Kidney tubule cell (primary cell): ENCODE results near the gene TGFBR1.
"Not testable (repeated sequence)": the region's sequence is repeated elsewhere in the genome, so short reads cannot be mapped to it uniquely, and the experiment has no call there.

Source experiments
- DNase-seq: peaks from one replicate; pipeline ENCODE4 v3.0.0-alpha.2; 2018; ENCODE audit warnings: low spot score

Gene TGFBR1

DNA sequence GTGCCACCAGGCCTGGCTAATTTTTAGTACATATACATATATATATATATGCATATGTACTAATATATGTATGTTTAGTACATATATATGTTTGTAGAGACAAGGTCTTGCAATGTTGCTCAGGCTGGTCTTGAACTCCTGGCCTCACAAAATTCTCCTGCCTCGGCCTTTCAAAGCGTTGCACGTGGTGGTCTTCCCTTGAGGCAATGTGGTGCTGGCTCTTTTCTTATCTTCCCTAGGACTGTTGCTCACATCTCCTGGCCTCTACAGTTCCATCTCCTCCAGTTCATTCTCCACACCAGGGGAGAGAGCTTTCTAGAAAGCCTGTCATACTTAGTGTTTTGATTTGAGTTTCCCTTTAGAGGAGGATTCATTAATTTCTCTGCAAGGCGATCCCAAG is 28.9 kb upstream of the TGFBR1 start:
- DNase-seq, result no peak

DNA sequence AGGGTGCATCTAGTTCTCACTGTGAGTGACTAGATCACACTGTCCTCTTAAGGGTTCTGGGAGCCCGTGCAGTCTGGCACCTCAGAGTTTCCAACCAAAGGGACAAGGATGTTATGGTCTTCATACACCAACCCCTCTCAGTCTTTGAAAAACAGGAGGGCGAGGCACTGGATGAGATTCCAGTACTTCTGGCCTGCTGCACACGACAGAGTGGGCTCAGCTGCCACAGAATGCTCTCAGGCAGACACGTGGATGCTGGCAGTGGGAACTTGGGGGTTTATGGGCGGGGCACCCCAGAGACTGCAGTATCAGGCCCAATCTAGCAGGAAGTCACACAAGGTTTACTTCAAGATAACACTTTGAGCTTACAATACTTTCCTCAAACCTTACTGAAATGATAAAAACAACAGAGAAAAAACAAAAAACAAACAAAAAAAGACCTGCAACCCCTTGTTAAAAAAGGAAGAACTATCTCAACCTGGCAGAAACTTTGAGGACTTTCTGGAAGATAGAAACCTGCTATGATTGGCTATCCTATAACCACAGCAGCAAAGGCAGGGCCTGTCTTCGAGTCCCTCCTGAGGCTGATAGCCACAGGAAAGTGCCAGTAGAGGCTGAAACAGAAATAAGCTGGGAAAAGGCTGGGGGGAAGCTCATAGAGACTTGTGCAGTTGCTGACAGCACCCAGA is 28.3 kb upstream of the TGFBR1 start:
- no peak for DNase-seq

DNA sequence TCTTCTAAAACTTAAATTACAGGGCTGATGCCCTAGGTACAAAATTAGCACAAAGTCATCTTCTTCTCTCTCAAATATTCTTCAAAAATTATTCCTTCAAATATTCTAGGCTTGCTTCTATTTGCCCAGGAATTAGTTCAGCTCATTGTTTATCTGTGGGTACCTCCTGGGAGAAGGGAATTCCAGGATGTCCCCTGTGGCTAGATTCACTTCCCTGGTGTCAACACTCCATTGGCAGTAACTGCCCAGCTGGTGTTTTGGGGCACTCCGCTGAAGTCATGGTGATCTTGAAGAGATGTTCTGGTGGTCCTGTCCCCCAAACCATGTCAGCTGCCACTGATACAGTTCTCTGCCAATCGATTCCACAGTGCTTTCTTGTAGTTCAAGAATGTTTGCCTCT is 26.2 kb upstream of the TGFBR1 start:
- DNase-seq, result no peak

DNA sequence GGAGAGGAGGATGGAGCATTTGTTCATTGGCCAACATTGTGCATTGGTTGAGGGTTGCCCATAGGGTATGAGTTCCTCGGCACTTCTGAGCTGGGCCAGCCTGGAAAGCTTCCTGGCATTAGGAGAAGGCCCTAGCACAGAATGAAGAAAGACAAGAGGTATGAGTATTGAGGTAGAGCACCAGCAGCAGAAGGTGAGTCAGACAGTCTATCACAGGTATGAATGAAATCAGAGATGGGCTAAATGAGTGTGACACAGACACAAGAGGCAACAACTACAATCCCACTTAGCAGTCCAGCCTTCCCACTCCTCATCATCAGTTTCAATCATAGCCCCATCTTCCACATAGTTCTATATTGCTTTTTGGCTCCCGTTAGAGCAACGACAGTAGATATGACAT is 25.4 kb upstream of the TGFBR1 start:
- peak; percentile 4 for DNase-seq

DNA sequence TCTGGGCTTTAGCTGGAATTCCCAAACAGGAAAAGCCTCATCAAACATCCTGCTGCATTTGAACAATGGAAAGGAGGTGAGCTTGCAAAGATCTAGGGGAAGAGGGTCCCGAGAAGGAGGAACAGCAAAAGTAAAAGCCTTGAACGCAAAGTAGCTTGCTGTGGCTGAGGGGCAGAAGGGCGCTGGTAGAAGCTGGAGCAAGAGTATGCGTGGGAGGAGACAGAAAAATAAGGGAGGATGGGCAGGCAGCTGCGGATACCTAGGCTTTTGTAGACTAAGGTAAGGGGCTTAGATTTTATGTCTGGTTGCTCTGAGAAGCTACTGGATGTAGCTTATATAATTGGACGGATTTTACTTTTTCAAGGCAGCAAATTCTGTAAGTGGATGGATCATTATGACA is 21.9 kb upstream of the TGFBR1 start:
- DNase-seq, result no peak

DNA sequence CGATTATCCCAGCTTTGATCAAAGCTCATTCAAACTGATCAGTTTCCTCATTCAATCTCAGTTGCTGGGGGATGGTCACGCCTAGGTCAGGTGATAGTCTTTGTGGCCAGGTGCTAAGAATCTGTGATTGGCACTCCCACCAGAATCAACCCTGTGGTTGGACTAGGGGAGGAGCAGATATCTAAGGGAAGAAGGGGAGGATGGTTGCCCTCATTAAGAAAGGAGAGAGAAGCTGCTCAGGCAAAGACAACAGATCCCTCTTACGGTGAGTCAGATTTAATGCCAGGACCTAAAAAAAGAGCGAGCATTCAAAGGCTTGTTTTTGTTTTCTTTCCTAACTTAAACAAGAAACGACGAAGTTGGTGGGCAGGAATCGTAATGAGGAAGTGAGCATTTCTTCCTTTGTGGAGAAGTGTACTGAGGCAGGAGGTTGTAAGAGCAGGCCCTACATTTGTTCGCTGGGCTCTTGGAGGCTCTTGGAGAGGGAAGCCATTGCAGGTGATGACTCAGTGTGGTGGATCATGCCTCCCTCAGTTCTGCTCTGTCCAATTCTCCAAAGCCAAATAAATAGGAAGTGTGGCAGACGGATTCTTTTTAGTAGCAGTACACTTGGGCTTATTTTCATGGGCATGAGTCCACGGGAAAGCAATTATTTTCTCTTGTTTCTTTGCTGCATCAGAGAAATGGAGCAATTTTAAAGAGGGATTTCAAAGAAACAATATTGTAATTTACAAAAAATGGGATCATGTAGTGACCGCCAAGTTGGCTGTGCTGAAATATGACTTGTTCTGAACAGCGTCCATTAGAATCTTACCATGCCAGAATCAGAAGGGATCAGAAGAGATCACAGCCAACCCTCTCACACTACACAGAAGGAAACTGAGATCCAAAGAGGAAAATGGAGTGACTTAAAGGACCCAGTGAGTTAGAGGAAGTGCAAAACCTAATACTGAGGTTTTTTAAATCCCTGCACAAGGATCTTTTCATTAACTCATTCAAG is 18.7 kb upstream of the TGFBR1 start:
- DNase-seq, result peak; percentile 21

DNA sequence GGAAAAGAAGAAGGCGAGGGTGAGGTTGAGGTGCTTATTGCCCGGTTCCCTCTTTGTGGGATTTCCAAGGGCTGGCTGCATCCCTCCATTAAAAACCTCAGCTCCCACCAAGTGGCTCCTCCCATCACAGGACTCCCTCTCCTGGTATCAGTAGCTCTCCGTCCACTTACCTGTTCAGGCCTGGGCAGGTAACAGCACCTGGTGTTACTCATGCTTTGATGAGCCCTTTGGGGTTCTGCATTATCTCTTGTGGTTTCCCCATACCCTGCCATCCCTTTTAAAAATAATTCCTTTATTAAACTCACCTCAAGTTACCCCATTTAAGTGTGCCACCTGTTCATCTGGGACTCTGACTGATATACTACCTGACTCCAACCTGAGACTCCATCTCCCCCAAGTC is 17.5 kb upstream of the TGFBR1 start:
- no peak for DNase-seq

DNA sequence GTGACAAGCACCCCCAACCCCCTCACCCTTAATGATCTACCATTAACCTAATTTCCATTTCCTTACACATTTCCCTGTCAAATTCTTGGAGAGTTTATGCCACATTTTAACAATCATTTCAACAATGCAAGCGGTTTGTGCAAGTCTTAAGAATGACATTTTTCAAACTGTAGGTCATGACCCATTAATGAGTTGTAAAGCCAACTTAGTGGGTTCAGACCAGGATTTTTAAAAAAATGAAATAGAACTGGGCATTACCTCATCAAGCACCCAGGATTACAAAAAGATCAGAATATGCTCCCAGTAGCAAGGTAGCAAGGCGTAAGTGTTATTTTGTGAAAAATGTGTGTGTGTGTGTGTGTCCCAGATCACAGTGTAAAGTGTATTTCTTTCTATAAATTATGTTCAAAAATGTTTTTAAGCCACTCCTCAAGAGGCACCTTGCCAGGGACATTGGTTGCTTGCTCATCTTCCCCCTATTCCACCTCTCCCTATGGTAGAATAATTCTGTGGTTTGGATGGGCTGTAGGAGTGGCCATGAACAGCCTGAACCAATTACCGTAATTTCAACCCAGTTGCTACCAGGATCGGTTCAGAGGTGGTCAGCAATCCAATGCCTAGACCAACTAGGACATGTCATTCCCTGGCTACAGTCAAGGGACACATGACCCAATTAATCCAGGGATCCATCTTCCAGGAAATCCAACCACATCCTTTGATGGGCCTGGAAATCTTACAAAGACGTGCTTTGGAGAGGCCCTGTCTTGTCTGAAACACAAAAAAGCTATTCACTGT is 14.4 kb upstream of the TGFBR1 start:
- DNase-seq, result peak; percentile 45

DNA sequence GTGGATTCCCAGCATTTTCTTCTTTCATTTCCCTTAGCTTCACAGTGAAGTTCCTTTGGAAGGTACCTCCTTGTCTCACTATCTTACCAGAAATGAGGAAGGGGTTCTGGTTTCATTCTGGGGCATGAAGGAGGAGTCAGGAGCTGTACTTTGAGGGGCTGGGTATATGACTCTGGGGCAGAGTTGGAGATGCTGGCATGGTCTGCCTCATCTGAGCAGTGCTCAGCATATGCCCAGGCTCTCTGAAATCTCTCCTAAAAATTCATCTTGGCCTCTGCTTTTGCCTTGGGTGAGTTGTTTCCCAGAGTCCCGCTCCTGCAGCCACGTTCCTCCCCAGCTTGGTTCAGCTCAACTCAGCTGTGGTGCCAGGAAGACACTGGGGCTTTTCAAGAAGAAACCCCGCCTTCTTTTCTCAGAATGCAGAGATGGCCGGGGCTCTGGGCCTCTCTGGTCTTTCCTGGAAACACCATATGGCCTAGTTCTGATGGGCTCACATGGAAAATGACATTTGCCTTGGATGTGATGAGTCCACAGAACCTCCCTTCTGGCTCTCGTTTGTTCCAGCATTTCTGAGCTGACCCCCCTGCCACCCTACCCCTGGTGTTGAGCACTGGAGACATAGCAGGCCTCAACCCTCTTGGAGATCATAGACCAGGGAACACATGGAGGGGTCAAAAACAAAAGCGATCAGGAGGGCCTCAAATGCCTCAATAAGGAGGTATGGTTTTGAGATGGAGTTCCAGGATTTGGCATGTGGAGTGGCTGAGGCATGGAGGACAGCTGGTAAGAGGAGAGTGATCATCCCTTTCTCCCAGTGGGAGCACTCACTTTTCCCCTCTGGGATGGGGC is 12.0 kb upstream of the TGFBR1 start:
- no peak for DNase-seq

DNA sequence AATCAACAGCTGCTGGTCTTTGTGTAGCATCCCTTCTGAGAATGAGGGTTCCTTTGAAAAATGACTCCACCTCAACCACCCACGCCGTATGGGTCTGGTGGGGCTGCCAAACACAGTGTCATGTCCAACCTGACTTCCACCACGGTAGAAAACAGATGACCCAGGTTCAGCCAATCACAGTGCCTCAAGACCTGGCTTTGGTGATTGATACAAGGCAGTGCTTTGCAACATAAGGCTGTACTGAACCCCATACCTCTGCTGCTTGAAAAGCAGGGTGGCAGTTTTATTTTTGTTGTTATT is 11.5 kb upstream of the TGFBR1 start:
- no peak for DNase-seq

DNA sequence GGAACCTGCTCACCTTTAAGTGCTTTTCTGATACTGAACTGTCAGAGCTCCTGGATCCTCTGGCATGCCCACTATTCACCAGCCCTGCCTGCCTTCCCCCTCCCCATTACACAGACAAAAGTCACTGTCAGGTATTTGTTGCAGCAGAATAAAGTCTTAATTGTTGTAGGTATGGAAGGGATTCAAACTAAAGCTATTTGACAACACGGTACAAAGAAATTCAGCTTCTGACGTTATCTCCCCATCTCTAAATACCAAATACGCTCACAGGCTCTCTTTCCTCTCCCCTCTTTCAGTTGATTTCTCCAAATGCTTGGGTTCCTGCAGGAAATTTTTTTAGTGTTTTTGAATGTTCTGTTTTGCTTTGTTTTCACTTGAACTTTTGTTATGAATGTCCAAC is 9.3 kb upstream of the TGFBR1 start:
- DNase-seq, result no peak

DNA sequence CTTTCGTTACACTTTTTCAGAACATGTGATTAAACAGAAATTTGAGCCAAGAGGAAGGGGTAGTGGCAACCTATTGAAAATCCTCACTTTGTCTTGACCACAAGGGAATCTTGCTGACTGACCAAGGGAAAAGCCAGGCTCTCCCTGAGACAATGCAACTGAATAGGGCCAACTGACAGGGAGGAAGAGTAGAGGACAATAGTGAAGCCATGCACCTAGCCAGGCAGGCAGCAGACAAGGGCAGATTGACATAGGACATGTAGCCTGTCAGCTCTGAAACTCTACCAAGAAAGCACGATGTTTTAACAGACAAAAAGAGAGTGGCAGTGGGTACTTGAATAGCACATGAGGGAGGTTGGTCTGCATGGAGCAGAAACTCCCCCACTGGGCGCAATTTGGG is 8.5 kb upstream of the TGFBR1 start:
- DNase-seq, result no peak

DNA sequence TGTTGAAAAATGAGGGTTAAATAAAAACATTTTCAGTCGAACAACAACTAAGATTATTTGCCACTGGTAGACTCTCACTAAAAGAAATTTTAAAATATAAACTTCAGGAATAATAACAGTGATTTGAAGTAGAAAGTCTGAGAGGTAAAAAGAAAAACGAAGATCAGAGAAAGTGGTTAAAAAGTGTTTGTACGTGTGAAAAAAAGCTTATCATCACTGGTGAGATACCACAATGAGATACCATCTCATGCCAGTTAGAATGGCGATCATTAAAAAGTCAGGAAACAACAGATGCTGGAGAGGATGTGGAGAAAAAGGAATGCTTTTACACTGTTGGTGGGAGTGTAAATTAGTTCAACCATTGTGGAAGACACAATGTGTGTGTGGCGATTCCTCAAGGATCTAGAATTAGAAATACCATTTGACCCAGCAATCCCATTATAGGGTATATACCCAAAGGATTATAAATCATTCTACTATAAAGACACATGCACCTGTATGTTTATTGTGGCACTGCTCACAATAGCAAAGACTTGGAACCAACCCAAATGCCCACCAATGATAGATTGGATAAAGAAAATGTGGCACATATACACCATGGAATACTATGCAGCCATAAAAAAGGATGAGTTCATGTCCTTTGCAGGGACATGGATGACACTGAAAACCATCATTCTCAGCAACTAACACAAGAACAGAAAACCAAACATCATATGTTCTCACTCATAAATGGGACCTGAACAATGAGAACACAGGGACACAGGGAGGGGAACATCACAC is 4.9 kb upstream of the TGFBR1 start:
- DNase-seq, result not testable (repeated sequence)

DNA sequence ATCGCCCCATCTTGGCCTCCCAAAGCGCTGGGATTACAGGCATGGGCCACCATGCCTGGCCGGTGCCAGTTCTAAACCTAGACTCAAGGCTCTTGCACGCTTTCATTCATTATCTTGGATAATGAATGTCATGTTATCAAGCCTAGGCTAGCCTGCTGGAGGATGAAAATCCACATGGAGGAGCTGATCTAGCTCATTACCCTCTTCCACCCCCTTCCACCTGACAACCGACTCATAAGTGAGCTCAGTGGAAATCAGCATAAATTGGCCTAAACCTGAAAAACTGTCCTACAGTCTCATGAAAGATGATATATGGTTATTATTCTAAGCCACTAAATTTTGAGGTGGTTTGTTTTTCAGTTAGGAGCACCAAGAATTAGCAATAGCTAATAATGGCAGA is 3.6 kb upstream of the TGFBR1 start:
- no peak for DNase-seq

DNA sequence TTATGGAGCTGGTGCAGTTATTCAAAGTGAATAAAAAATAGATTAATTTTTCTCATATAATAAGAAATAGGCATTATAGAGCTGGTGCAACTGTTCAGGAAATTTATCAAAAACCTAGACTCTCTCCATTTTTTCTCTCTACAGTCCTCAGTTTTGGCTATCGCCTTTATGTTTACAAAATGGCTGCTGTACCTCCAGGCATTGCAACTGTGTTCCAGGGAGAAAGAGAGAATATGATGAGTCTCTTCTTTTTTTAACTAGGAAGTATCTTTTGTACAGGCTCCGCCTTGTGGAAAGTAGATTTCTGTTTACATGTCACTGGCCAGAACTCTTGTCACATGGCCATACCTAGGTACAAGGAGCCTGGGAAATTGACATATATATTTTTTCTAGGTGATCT is 3.1 kb upstream of the TGFBR1 start:
- DNase-seq, result no peak

DNA sequence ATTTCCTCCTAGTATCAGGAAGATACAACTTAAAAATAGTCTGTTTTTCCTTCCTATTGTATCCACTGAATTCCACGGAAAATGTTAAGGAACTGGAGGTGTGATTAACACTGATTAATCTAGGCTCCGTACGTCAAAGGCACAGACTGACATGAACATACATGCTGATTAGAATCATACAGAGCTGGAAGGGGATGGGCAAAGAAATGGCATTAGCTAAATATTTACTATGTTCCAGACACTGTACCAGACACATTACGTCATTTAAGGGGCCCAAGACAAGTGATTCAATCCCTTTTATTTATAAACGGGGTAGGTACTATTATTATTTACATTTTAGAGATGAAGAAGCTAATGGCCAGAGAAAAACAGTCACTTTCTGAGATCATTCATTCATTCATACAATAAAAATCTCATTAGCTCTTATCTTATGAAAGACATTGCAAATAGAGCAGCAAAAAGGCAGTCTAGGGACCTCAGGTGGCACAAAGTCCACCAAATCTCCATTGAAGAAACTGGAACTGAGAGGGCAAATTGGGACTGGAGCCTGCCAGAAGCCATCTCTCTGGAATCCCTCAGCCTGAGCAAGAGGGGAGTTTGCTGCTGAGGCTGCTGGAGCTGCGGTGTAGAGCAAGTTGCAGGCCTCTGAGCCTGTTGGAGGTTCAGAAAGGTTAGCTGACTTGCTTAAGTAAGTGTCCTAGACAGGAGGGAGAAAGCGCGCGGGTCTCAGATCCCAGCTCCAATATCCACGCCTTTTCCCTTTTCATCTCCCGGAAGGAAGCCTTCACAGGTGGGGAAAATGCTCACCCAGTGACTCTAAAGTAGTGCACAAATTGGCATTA is 1.6 kb upstream of the TGFBR1 start:
- peak; percentile 75 for DNase-seq

DNA sequence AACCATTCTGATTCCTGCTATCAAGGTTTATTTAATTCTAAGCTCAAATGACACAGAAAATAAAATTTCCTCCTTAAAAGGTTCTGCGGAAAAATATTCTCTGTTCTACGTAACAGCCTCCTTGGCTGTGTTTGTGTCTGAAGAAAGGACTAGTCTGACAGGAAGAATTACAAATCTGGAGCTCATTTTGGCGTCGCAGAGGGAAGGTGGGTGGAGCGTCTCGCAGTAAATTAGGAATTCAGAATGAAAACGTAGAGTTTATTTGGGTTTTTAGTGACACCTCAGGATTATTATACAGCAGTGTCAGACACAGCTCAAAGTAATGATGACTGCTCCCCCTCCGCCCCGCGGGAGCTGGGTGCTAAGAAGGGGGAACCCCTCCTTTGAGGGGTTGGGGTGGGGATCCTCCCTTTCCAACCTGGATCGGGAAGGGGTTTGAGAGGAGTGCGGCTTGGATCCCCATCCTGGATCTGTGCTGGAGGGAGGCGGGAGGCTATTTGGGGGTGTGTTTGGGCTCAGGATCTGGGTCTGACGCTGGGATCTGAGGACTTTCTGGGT is 933 bp upstream of the TGFBR1 start:
- peak; percentile 8 for DNase-seq

DNA sequence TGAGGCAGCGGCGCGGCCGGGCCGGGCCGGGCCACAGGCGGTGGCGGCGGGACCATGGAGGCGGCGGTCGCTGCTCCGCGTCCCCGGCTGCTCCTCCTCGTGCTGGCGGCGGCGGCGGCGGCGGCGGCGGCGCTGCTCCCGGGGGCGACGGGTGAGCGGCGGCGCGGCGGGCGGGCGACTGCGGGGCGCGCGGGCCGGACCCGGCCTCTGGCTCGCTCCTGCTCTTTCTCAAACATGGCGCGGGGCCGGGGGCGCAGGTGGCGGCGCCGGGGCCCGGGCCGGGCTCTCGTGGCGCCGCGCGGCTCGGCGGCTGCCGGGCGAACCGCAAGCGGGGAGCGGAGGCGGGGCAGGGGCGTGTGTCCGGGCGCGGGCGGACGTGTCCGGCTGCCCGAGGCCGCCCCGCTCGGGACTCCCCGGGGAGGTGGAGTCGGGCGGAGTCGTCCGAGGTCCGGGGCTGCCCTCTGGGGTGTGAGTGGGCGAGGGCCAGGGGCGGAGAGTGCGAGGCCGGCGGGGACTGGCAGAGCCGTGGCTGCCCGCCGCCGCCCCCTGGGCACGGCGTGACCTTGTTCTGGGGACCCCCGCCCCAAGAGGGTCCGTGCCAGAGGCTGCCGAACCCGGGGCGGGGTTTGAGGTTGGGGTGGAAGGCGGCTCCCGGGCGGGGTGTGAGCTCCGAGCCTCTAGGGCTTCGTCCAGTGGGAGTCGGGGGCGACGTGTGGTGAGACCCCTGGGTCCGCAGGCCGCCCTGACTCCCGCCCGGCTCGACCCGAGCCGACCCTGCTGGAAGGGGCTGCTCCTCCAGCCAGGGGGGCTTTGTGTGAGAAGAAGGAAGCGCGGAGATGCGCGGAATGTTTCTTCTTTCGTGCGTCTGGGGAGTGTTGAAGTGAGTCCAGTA is 485 bp downstream of the TGFBR1 start:
- DNase-seq, result peak; percentile 87

DNA sequence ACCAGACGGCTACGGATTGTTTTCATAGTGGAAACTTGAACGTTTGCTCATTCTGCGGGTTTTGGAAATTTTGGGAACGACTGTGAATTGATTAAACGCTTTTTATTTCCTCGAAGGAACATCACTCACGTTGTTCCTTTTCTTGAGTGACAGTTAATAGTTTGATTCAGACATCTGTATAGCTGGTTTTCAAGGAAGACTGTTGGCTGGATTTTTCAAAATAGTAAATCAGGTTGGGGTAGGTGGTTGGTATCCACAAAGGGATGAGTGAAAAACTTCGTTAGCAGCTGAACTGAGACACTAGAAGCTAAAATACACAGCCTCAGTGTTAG is 1.1 kb downstream of the TGFBR1 start:
- DNase-seq, result no peak
